ENCODE data around the gene MDFI. TPM values are rescaled to one million over a fixed set of nuclear protein-coding genes. Genes with fewer than 3 reads are reported as not detected.

The MDFI gene
- polyA plus RNA-seq, 1 of the 3 experiments (the other 2 are of a cell fraction), result 7.0 TPM

GRCh38 chr6:41629128-41629527 is 9.1 kb upstream of the MDFI start:
- CTCF ChIA-PET, result no interaction called here
- POLR2A ChIA-PET, result no interaction called here

GRCh38 chr6:41630069-41630468 is 8.2 kb upstream of the MDFI start:
- Histone ChIP-seq H3K9me2 (no peaks in the 10 kb centered on the region), H3K9ac (no peak overlapping the region), H3K27ac (ENCODE audit: low read depth in 2 of 2, low read length in 1 of 2) (no peak overlapping the region), H3K79me2 (ENCODE audit: insufficient read depth) (no peaks in the 10 kb centered on the region), H3K27me3 (ENCODE audit: insufficient read depth) (peaks cover 5% of the 10 kb centered on the region; the same call in 1 of the 2 replicates), H3K9me3 (no peaks in the 10 kb centered on the region), H3K36me3 (replicated peaks in 1 of 2; ENCODE audit: control insufficient read depth in 1 of 2, insufficient read depth in 2 of 2, low read length in 1 of 2) (no peaks in the 10 kb centered on the region), H2AFZ (ENCODE audit: low read depth) (no peak overlapping the region), H3K4me1 (ENCODE audit: control insufficient read depth in 1 of 2, insufficient read depth in 2 of 2, low read depth in 1 of 2, low read length in 1 of 2) (peaks cover 0 to 13% of the 10 kb centered on the region in 2 experiments; a peak in 2 of 4 replicates), H3F3A (replicated peaks; ENCODE audit: insufficient read depth) (no peaks in the 10 kb centered on the region), H4K20me1 (ENCODE audit: insufficient read depth) (no peaks in the 10 kb centered on the region), H3K4me2 (no peak overlapping the region), H3K4me3 (ENCODE audit: low read depth in 2 of 2, low read length in 1 of 2) (no peak overlapping the region)
- TF ChIP-seq USF2 (IDR thresholded peaks at IDR 0.05; ENCODE audit: borderline replicate concordance, low read depth, low read length), result no peak
- TF ChIP-seq FOXJ3 (CRISPR knock-in tag; IDR thresholded peaks at IDR 0.05), result no peak
- no peak for TF ChIP-seq MAX (IDR thresholded peaks at IDR 0.05; ENCODE audit: low read depth)
- TF ChIP-seq NRF1 (IDR thresholded peaks at IDR 0.05; ENCODE audit: low read depth, low read length), result no peak
- no peak for TF ChIP-seq CHD2 (IDR thresholded peaks at IDR 0.05; ENCODE audit: low read length, partially characterized antibody)
- no peak for TF ChIP-seq POLR2AphosphoS5 (IDR thresholded peaks at IDR 0.05; ENCODE audit: low read depth, low read length)
- WGBS (ENCODE audit: low lambda C conversion rate), result 79% methylated on average over 5 of the region's 6 CpGs
- POLR2A ChIA-PET, result no interaction called here
- CTCF ChIA-PET, result interaction anchor here (0.8 to 3.0 kb wide), 4 partner anchors 18 to 93 kb away, joined by 3 to 17 read pairs (median 4); no protein-coding TSS in a partner anchor
- no peak for DNase-seq

More at GRCh38 chr6:41629128-41629527, 9.1 kb upstream of the MDFI start:
- H3K36me3 ChIP-seq (replicated peaks in 1 of 2; ENCODE audit: control insufficient read depth in 1 of 2, insufficient read depth in 2 of 2, low read length in 1 of 2), result no peaks in the 10 kb centered on the region
- H3K4me3 ChIP-seq (ENCODE audit: low read depth in 2 of 2, low read length in 1 of 2), result no peak overlapping the region
- H3F3A ChIP-seq (replicated peaks; ENCODE audit: insufficient read depth), result no peaks in the 10 kb centered on the region
- no peaks in the 10 kb centered on the region for H3K79me2 ChIP-seq (ENCODE audit: insufficient read depth)
- H3K27me3 ChIP-seq (ENCODE audit: insufficient read depth), result peaks cover 5% of the 10 kb centered on the region; the same call in 1 of the 2 replicates
- H2AFZ ChIP-seq (ENCODE audit: low read depth), result no peak overlapping the region
- H3K4me2 ChIP-seq, result no peak overlapping the region
- H3K9me3 ChIP-seq, result no peaks in the 10 kb centered on the region
- no peaks in the 10 kb centered on the region for H3K9me2 ChIP-seq
- TF ChIP-seq MXI1 (IDR thresholded peaks at IDR 0.05; ENCODE audit: low read depth, low read length) (no peak), ELF1 (IDR thresholded peaks at IDR 0.05) (no peak), EP300 (IDR thresholded peaks at IDR 0.05; ENCODE audit: borderline replicate concordance in 1 of 2, low read depth in 1 of 2, low read length in 1 of 2) (no peak), RFX5 (IDR thresholded peaks at IDR 0.05; ENCODE audit: low read length) (no peak), RAD21 (IDR thresholded peaks at IDR 0.05; ENCODE audit: low read length) (no peak), CTCF (IDR thresholded peaks at IDR 0.05) (no peak), SMC3 (IDR thresholded peaks at IDR 0.05; ENCODE audit: low read depth, low read length) (no peak), PBX3 (IDR thresholded peaks at IDR 0.05) (no peak), USF1 (IDR thresholded peaks at IDR 0.05; ENCODE audit: borderline replicate concordance, low read depth) (no peak)
- no peak for DNase-seq
- H3K9ac ChIP-seq, result no peak overlapping the region
- no peaks in the 10 kb centered on the region for H4K20me1 ChIP-seq (ENCODE audit: insufficient read depth)
- no peak overlapping the region for H3K27ac ChIP-seq (ENCODE audit: low read depth in 2 of 2, low read length in 1 of 2)
- H3K4me1 ChIP-seq (ENCODE audit: control insufficient read depth in 1 of 2, insufficient read depth in 2 of 2, low read depth in 1 of 2, low read length in 1 of 2), result peaks cover 0 to 4% of the 10 kb centered on the region in 2 experiments; a peak in 2 of 4 replicates
- 75% methylated on average over 2 of the region's 2 CpGs for WGBS (ENCODE audit: low lambda C conversion rate)

Data from SK-N-SH (cell line).